ENCODE measurements around the gene GZMM. TPM values are rescaled to one million over a fixed set of nuclear protein-coding genes. Genes with fewer than 3 reads are reported as not detected.

Gene GZMM
- total RNA-seq, 2 donors from 2014 or later = 0.54 TPM; not detected in 1

DNA sequence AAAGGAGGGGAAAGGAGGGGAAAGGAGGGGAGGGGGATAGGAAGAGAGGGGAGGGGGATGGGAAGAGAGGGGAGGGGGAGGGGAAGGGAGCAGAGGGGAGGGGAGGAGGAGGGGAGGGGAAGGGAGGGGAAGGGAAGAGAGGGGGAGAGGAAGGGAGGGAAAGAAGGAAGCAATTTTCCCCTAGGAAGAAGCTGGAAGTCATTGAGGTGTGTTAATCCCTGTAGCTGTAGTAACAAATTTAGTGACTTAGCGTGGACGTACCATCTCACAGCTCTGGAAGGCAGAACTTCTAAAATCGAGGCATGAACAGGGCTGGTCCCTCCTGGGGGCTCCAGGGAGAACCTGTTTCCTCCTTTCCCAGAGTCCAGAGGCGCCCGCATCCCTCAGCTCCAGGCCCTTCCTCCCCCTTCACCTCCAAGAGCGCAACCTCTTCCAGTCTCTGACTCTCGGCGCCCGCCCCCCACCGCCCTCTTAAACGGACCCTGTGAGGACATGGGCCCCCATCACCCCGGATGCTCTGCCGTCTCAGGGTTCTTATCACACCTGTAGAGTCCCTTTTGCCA is 17.9 kb upstream of the GZMM start:
- Histone ChIP-seq H3K27me3 (replicated peaks; ENCODE audit: insufficient read depth) (no peaks in the 10 kb centered on the region), H3K4me1 (ENCODE audit: control insufficient read depth in 1 of 2, low read depth in 2 of 2) (peaks cover 0 to 6% of the 10 kb centered on the region in 2 donors), H3K4me3 (no peak overlapping the region), H3K36me3 (no peaks in the 10 kb centered on the region), H3K27ac (no peak overlapping the region), H3K9me3 (no peaks in the 10 kb centered on the region)
- no peak for DNase-seq (ENCODE audit: low spot score)
- TF ChIP-seq, protein P1, sequence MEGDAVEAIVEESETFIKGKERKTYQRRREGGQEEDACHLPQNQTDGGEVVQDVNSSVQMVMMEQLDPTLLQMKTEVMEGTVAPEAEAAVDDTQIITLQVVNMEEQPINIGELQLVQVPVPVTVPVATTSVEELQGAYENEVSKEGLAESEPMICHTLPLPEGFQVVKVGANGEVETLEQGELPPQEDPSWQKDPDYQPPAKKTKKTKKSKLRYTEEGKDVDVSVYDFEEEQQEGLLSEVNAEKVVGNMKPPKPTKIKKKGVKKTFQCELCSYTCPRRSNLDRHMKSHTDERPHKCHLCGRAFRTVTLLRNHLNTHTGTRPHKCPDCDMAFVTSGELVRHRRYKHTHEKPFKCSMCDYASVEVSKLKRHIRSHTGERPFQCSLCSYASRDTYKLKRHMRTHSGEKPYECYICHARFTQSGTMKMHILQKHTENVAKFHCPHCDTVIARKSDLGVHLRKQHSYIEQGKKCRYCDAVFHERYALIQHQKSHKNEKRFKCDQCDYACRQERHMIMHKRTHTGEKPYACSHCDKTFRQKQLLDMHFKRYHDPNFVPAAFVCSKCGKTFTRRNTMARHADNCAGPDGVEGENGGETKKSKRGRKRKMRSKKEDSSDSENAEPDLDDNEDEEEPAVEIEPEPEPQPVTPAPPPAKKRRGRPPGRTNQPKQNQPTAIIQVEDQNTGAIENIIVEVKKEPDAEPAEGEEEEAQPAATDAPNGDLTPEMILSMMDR (IDR thresholded peaks at IDR 0.05) = no peak
- ATAC-seq (ENCODE audit: insufficient number of reproducible peaks, low FRiP score, low read depth) = no peak

DNA sequence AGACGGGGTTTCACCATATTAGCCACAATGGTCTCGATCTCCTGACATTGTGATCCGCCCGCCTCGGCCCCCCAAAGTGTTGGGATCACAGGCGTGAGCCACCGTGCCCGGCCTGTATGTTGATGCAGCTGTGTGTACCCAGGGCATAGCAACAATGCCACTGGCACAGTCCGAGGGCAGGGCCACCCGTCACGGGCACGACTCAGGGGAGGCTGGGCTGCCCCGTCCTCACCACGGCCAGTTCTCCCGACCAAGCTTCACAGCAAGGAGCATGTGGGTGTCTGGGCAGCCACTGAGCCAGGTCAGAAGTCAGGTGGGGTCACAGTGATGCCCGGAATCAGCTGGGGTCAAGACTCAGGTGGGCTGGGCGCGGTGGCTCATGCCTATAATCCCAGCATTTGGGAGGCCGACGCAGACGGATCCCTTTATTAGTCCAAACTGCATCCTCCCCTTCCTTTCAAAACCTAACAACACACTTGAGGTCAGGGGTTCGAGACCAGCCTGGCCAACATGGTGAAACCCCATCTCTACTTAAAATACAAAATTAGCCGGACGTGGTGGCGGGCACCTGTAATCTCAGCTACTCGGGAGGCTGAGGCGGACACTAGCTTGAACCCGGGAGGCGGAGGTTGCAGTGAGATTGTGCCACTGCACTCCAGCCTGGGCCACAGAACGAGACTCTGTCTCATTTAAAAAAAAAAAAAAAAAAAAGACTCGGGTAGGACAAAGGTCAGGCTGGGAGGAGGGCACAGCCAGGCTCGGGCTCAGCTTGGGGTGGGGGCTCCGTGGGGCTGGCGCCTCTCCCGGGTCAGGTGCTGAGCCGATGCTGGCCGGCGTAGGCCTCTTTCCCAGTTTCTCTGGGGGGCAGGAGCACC is 13.5 kb upstream of the GZMM start:
- ATAC-seq (ENCODE audit: insufficient number of reproducible peaks, low FRiP score, low read depth) (no peak), DNase-seq (ENCODE audit: low spot score) (no peak)
- peaks cover 13 to 30% of the 10 kb centered on the region in 2 donors for H3K4me1 ChIP-seq (ENCODE audit: control insufficient read depth in 1 of 2, low read depth in 2 of 2)
- H3K4me3 ChIP-seq = peak overlapping the region; percentile 99
- TF ChIP-seq, protein P1 (IDR thresholded peaks at IDR 0.05) = no peak
- H3K27me3 ChIP-seq (replicated peaks; ENCODE audit: insufficient read depth) = no peaks in the 10 kb centered on the region
- H3K27ac ChIP-seq = peak overlapping the region in 1 of 2 donors; percentile 93
- H3K9me3 ChIP-seq = no peaks in the 10 kb centered on the region
- H3K36me3 ChIP-seq = peaks cover 1% of the 10 kb centered on the region

DNA sequence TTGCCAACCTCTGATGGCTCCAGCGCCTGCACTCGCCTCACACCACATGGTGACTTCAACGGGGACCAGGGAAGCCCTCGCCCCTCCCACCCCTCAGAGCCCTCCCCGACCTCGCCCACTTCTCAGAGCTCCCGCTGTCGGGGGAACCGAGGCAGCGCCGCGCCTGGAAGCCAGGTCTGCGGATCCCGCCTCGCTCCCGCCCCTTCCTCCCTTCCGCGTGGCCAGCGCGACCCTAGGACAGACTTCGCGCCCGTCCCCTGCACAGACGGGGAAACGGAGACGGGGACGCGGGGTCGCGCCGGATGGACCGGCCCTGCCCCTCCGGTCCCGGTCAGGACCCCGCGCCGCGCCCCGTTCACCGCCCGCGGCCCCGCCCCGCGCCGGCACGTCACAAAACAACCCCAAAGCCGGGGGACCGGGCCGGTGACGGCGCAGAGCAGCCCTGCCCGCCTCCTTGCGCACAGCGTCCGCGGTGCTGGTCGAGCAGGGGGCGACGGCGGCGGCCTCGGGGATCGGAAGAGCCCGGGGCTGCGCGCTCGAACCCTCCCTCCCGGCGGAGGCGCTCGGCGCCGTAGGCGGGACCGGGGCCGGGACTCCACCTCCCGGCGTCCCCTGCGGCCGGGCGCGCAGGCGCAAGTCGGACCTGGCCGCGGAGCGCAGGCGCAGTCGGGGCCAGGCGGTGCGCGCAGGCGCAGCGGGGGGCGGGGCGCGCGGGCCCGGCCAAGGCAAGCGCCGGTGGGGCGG is 12.7 kb upstream of the GZMM start:
- H3K9me3 ChIP-seq = no peaks in the 10 kb centered on the region
- no peaks in the 10 kb centered on the region for H3K27me3 ChIP-seq (replicated peaks; ENCODE audit: insufficient read depth)
- peak; percentile 78 for ATAC-seq (ENCODE audit: insufficient number of reproducible peaks, low FRiP score, low read depth)
- DNase-seq (ENCODE audit: low spot score) = no peak
- H3K4me3 ChIP-seq = peak overlapping the region; percentile 99
- peaks cover 13 to 34% of the 10 kb centered on the region in 2 donors for H3K4me1 ChIP-seq (ENCODE audit: control insufficient read depth in 1 of 2, low read depth in 2 of 2)
- H3K27ac ChIP-seq = peak overlapping the region; percentile 84 to 93
- H3K36me3 ChIP-seq = peaks cover 10% of the 10 kb centered on the region
- TF ChIP-seq, protein P1 (IDR thresholded peaks at IDR 0.05) = no peak

DNA sequence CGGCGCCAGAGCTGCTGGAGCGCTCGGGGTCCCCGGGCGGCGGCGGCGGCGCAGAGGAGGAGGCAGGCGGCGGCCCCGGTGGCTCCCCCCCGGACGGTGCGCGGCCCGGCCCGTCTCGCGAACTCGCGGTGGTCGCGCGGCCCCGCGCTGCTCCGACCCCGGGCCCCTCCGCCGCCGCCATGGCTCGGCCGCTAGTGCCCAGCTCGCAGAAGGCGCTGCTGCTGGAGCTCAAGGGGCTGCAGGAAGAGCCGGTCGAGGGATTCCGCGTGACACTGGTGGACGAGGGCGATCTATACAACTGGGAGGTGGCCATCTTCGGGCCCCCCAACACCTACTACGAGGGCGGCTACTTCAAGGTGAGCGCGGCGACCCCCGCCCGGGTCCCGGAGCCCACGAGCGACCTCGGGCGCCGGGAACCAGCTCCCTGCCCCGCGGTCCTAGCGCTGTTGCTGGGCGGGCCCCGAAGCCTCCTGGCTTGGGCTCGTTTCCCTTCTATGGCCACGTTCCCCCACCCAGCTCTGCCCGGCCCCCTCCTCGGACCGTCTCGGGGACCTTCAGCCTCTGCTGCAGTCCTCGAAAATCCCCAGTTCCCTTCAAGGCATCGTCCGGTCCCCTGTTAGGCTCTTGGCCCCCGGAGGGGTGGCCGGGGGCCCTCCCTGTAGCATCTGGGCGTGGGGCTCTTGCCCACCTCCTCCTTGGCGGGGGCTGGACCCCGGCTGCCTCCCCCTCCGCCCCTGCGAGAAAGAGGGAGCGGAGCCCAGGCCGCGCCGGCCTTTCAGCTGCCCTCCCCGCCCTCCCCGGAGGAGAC is 11.9 kb upstream of the GZMM start, which contains the start of gene CDC34:
Gene CDC34 (plus strand): TSS at position 8 of the 808 bp plus-strand sequence. CDS start 172 bp downstream, at position 180.
- Histone ChIP-seq H3K27ac (peak within 1 kb of the TSS; percentile 84 to 95), H3K4me1 (ENCODE audit: control insufficient read depth in 1 of 2, low read depth in 2 of 2) (peaks cover 13 to 34% of the 10 kb centered on the region in 2 donors), H3K4me3 (peak within 1 kb of the TSS; percentile 99), H3K36me3 (peaks cover 17% of the 10 kb centered on the region), H3K9me3 (no peaks in the 10 kb centered on the region), H3K27me3 (replicated peaks; ENCODE audit: insufficient read depth) (no peaks in the 10 kb centered on the region)
- ATAC-seq (ENCODE audit: insufficient number of reproducible peaks, low FRiP score, low read depth) = no peak
- TF ChIP-seq, protein P1 (IDR thresholded peaks at IDR 0.05) = no peak
- DNase-seq (ENCODE audit: low spot score) = no peak
